H9 (cell line): Measurements from ENCODE around the gene ELK1. TPM values are rescaled to one million over a fixed set of nuclear protein-coding genes. Genes with fewer than 3 reads are reported as not detected.

Source experiments
- DNase-seq: peaks from one replicate; pipeline ENCODE4 v3.0.0-alpha.2; 2017
- H2AFZ ChIP-seq: one replicate; pipeline ENCODE4 v1.6.1; 2013; ENCODE audit warnings: mild to moderate bottlenecking, low read length, control low read depth, moderate library complexity
- H2AK5ac ChIP-seq: 2 replicates; pipeline ENCODE4 v1.6.1; 2013; ENCODE audit warnings: low read length, control low read depth, mixed read lengths; ENCODE audit not compliant: insufficient read length
- H2BK120ac ChIP-seq: one replicate; pipeline ENCODE4 v1.6.1; 2013; ENCODE audit warnings: low read depth, mild to moderate bottlenecking, low read length, control low read depth, inconsistent platforms; ENCODE audit not compliant: poor library complexity, severe bottlenecking
- H2BK12ac ChIP-seq: 2 replicates; pipeline ENCODE4 v1.6.1; 2013; ENCODE audit warnings: low read length, control low read depth, mixed read lengths, low read depth; ENCODE audit not compliant: insufficient read length
- H2BK15ac ChIP-seq: 2 replicates; pipeline ENCODE4 v1.6.1; 2013; ENCODE audit warnings: low read depth, low read length, control low read depth
- H2BK20ac ChIP-seq: one replicate; pipeline ENCODE4 v1.6.1; 2013; ENCODE audit warnings: low read depth, mild to moderate bottlenecking, low read length, control low read depth, inconsistent platforms; ENCODE audit not compliant: poor library complexity, severe bottlenecking
- H2BK5ac ChIP-seq: 2 replicates; pipeline ENCODE4 v1.6.1; 2013; ENCODE audit warnings: low read length, control low read depth, mixed read lengths; ENCODE audit not compliant: insufficient read length
- H3K14ac ChIP-seq: 2 replicates; pipeline ENCODE4 v1.6.1; 2013; ENCODE audit warnings: low read length, control low read depth; ENCODE audit not compliant: insufficient read depth
- H3K18ac ChIP-seq: 2 replicates; pipeline ENCODE4 v1.6.1; 2013; ENCODE audit warnings: low read depth, mild to moderate bottlenecking, mixed read lengths, low read length, control low read depth; ENCODE audit not compliant: insufficient read length
- H3K23ac ChIP-seq: 2 replicates; pipeline ENCODE4 v1.6.1; 2013; ENCODE audit warnings: low read length, control low read depth, mixed read lengths, low read depth; ENCODE audit not compliant: insufficient read length
- H3K23me2 ChIP-seq: 2 replicates; pipeline ENCODE4 v1.6.1; 2013; ENCODE audit warnings: low read depth, mild to moderate bottlenecking, mixed read lengths, low read length, control low read depth; ENCODE audit not compliant: insufficient read length, poor library complexity, severe bottlenecking
- H3K27ac ChIP-seq: 2 replicates; pipeline ENCODE4 v1.5.1; 2013; ENCODE audit warnings: low read length, control low read depth, mixed read lengths, low read depth; ENCODE audit not compliant: insufficient read length
- H3K27me3 ChIP-seq: 2 replicates; pipeline ENCODE4 v1.6.1; 2013; ENCODE audit warnings: low read length, control low read depth, inconsistent platforms; ENCODE audit not compliant: insufficient read depth
- H3K4ac ChIP-seq: 2 replicates; pipeline ENCODE4 v1.6.1; 2013; ENCODE audit warnings: low read depth, mild to moderate bottlenecking, control low read depth, inconsistent platforms, low read length, moderate library complexity
- H3K4me1 ChIP-seq: 2 replicates; pipeline ENCODE4 v1.6.1; 2013; ENCODE audit warnings: low read length, control low read depth, inconsistent platforms; ENCODE audit not compliant: insufficient read depth
- H3K4me2 ChIP-seq: 2 replicates; pipeline ENCODE4 v1.6.1; 2013; ENCODE audit warnings: low read length, control low read depth, mixed read lengths; ENCODE audit not compliant: insufficient read length, insufficient read depth
- H3K56ac ChIP-seq: 2 replicates; pipeline ENCODE4 v1.6.1; 2013; ENCODE audit warnings: low read depth, mild to moderate bottlenecking, mixed read lengths, low read length, control low read depth; ENCODE audit not compliant: insufficient read length
- H3K79me1 ChIP-seq: 2 replicates; pipeline ENCODE4 v1.6.1; 2013; ENCODE audit warnings: low read depth, mild to moderate bottlenecking, moderate library complexity, low read length, control low read depth, inconsistent platforms; ENCODE audit not compliant: insufficient read depth, poor library complexity, severe bottlenecking
- H3K79me2 ChIP-seq: 2 replicates; pipeline ENCODE4 v1.6.1; 2013; ENCODE audit warnings: low read length, control low read depth, inconsistent platforms; ENCODE audit not compliant: insufficient read depth
- H3K9ac ChIP-seq: 2 replicates; pipeline ENCODE4 v1.6.1; 2013; ENCODE audit warnings: low read length, control low read depth, mixed read lengths; ENCODE audit not compliant: insufficient read length; ENCODE audit errors: extremely low read depth
- H3K9me3 ChIP-seq: one replicate; pipeline ENCODE4 v1.6.1; 2013; ENCODE audit warnings: low read depth, low read length, inconsistent platforms; ENCODE audit not compliant: control insufficient read depth
- H3T11ph ChIP-seq: one replicate; pipeline ENCODE4 v1.6.1; 2013; ENCODE audit warnings: mild to moderate bottlenecking, low read length, control low read depth, inconsistent platforms
- H4K20me1 ChIP-seq: one replicate; pipeline ENCODE4 v1.6.1; 2013; ENCODE audit not compliant: control insufficient read depth, insufficient read length, insufficient read depth
- H4K5ac ChIP-seq: 2 replicates; pipeline ENCODE4 v1.6.1; 2013; ENCODE audit warnings: low read depth, mild to moderate bottlenecking, mixed read lengths, low read length, control low read depth; ENCODE audit not compliant: insufficient read length
- H4K8ac ChIP-seq: replicated peaks from 2 replicates; pipeline ENCODE4 v1.6.1; 2013; ENCODE audit warnings: low read length, control low read depth, mixed read lengths, low read depth; ENCODE audit not compliant: insufficient read length
- H4K91ac ChIP-seq: 2 replicates; pipeline ENCODE4 v1.6.1; 2013; ENCODE audit warnings: low read depth, mild to moderate bottlenecking, moderate library complexity, mixed read lengths, low read length, control low read depth; ENCODE audit not compliant: insufficient read length
- H3K27ac Mint-ChIP-seq, 3 experiments: 2 replicates in 2 of 3; 3 replicates in 1 of 3; pipeline ENCODE4 v1.8.0; 2020 to 2021; ENCODE audit warnings: mixed read lengths in 3 of 3, mild to moderate bottlenecking in 1 of 3, moderate library complexity in 1 of 3
- H3K27me3 Mint-ChIP-seq: 2 replicates; pipeline ENCODE4 v1.8.0; 2021; ENCODE audit warnings: low read depth, mild to moderate bottlenecking, moderate library complexity, mixed read lengths
- H3K36me3 Mint-ChIP-seq, 3 experiments: 2 replicates in 2 of 3; 3 replicates in 1 of 3; pipeline ENCODE4 v1.8.0; 2020 to 2021; ENCODE audit warnings: low read depth in 3 of 3, mixed read lengths in 3 of 3; ENCODE audit not compliant: insufficient read depth in 1 of 3
- H3K4me1 Mint-ChIP-seq, 2 experiments: 2 replicates each; pipeline ENCODE4 v1.8.0; 2020; ENCODE audit warnings: mixed read lengths in 2 of 2
- H3K4me3 Mint-ChIP-seq, 2 experiments: 2 replicates in 1 of 2; 3 replicates in 1 of 2; pipeline ENCODE4 v1.8.0; 2020 to 2021; ENCODE audit warnings: mild to moderate bottlenecking in 2 of 2, mixed read lengths in 2 of 2, moderate library complexity in 1 of 2
- H3K9me3 Mint-ChIP-seq, 2 experiments: 2 replicates in 1 of 2; 3 replicates in 1 of 2; pipeline ENCODE4 v1.8.0; 2020; ENCODE audit warnings: mild to moderate bottlenecking in 2 of 2, mixed read lengths in 2 of 2, moderate library complexity in 1 of 2
- CTCF ChIP-seq: fragments of 200-600 bp; sonication (generic); conservative IDR thresholded peaks from 3 replicates; pipeline ENCODE4 v1.8.0; 2021; ENCODE audit warnings: antibody characterized with exemption, mild to moderate bottlenecking
- WGBS: extraction: QIAGEN DNeasy Blood & Tissue Kit; methylation state at CpG from one replicate; pipeline ENCODE4 v1.1.7; 2013; ENCODE audit warnings: missing lambda C conversion rate, low lambda C conversion rate, mixed read lengths; ENCODE audit not compliant: insufficient read length; ENCODE audit errors: extremely low coverage; 5-methylcytosine and 5-hydroxymethylcytosine counted together
- total RNA-seq: library from RNA; stranded (reverse); gene quantifications from 2 replicates; pipeline ENCODE4 v1.2.1, GENCODE V29; 2021

Gene ELK1
- total RNA-seq, 1 experiment from 2014 or later = 49.8 TPM

- Histone ChIP-seq H3K79me2 (no peaks in the 10 kb centered on the region), H2AFZ (no peak overlapping the region), H4K8ac (no peak overlapping the region), H2BK120ac (no peak overlapping the region), H2BK12ac (no peak overlapping the region), H3K4me1 (no peaks in the 10 kb centered on the region), H3K23ac (no peak overlapping the region), H4K20me1 (no peaks in the 10 kb centered on the region), H4K91ac (no peak overlapping the region), H3K4ac (no peak overlapping the region), H2BK20ac (no peak overlapping the region), H3K23me2 (no peaks in the 10 kb centered on the region), H3K56ac (no peak overlapping the region), H3K18ac (no peak overlapping the region), H2BK15ac (no peak overlapping the region), H3K79me1 (no peaks in the 10 kb centered on the region), H3K4me2 (no peak overlapping the region), H3T11ph (no peak overlapping the region), H2BK5ac (no peak overlapping the region), H2AK5ac (no peak overlapping the region), H4K5ac (no peak overlapping the region), H3K27ac (no peak overlapping the region), H3K27me3 (no peaks in the 10 kb centered on the region), H3K9me3 (peaks cover 5% of the 10 kb centered on the region), H3K14ac (no peak overlapping the region), H3K9ac (no peak overlapping the region)
- no CpG with 5 or more reads among the region's 8 CpGs for WGBS
- peak overlapping the region in 2 of 3 experiments; percentile 98 to 99; a peak in 2 of 7 replicates for H3K27ac Mint-ChIP-seq
- peaks cover 0 to 3% of the 10 kb centered on the region in 2 experiments; a peak in 1 of 4 replicates for H3K4me1 Mint-ChIP-seq
- H3K27me3 Mint-ChIP-seq = peaks cover 9% of the 10 kb centered on the region
- no peak for TF ChIP-seq CTCF
- H3K9me3 Mint-ChIP-seq = peaks cover 78 to 79% of the 10 kb centered on the region in 2 experiments
- peaks cover 17 to 33% (median 27%) of the 10 kb centered on the region in 3 experiments for H3K36me3 Mint-ChIP-seq
- peak overlapping the region; percentile 87 to 89 for H3K4me3 Mint-ChIP-seq
- no peak for DNase-seq
These were observed 9.0 kb upstream of the ELK1 start for GRCh38 chrX:47659421-47659726.
